RWPE1 (cell line): Measurements from ENCODE around the gene TNRC6B.

ENCODE experiments used
- CTCF ChIA-PET: fragments of 350-600 bp; sonication (Branson Sonifier 250); formaldehyde crosslinking; extraction: SDS; loops from one replicate; lab custom pipeline; 2021; lab: Yijun Ruan, JAX
- POLR2A ChIA-PET: fragments of 400-600 bp; formaldehyde crosslinking; extraction: SDS; loops from one replicate; lab custom pipeline; 2020; ENCODE audit warnings: antibody characterized with exemption; ENCODE audit not compliant: low non-redundant PET; lab: Yijun Ruan, JAX
- DNase-seq: peaks from one replicate; pipeline ENCODE4 v3.0.0; 2012; ENCODE audit warnings: low spot score
- H3K27ac ChIP-seq: fragments of 450-650 bp; 2 replicates; pipeline ENCODE4 v1.5.1; 2017
- CTCF ChIP-seq: fragments of 450-650 bp; conservative IDR thresholded peaks from 2 replicates; pipeline ENCODE4 v1.5.1; 2017; ENCODE audit warnings: low read depth, mild to moderate bottlenecking

TNRC6B gene

GRCh38 chr22:40244586-40244985 lies 66.9 kb downstream of the TNRC6B start:
- POLR2A ChIA-PET, result no interaction called here

GRCh38 chr22:40247976-40248375 lies 70.3 kb downstream of the TNRC6B start:
- POLR2A ChIA-PET, result interaction anchor here (0.7 kb wide), 1 partner anchor 731 kb away, joined by 17 read pairs; no protein-coding TSS in a partner anchor
- H3K27ac ChIP-seq, result no peak overlapping the region
- CTCF ChIA-PET, result no interaction called here
- no peak for TF ChIP-seq CTCF
- no peak for DNase-seq

More at GRCh38 chr22:40244586-40244985, 66.9 kb downstream of the TNRC6B start:
- TF ChIP-seq CTCF, result no peak
- CTCF ChIA-PET, result no interaction called here
- H3K27ac ChIP-seq, result no peak overlapping the region
- DNase-seq, result no peak

- POLR2A ChIA-PET, result no interaction called here
- DNase-seq, result no peak
- CTCF ChIA-PET, result interaction anchor here (0.7 kb wide), 1 partner anchor 26 kb away, joined by 3 read pairs; no protein-coding TSS in a partner anchor
- H3K27ac ChIP-seq, result no peak overlapping the region
- TF ChIP-seq CTCF, result no peak
Measured at GRCh38 chr22:40249286-40249685, 71.6 kb downstream of the TNRC6B start.

GRCh38 chr22:40250608-40251007 lies 72.9 kb downstream of the TNRC6B start:
- no peak for TF ChIP-seq CTCF
- no peak for DNase-seq
- CTCF ChIA-PET, result interaction anchor here (0.5 kb wide), 1 partner anchor 204 kb away, joined by 3 read pairs; no protein-coding TSS in a partner anchor
- POLR2A ChIA-PET, result no interaction called here
- no peak overlapping the region for H3K27ac ChIP-seq

GRCh38 chr22:40251106-40251505 lies 73.4 kb downstream of the TNRC6B start:
- no peak overlapping the region for H3K27ac ChIP-seq
- POLR2A ChIA-PET, result no interaction called here
- CTCF ChIA-PET, result interaction anchor here (0.5 kb wide), 1 partner anchor 204 kb away, joined by 3 read pairs; no protein-coding TSS in a partner anchor
- TF ChIP-seq CTCF, result no peak
- no peak for DNase-seq

- ChIA-PET POLR2A (no interaction called here), CTCF (no interaction called here)
- no peak for DNase-seq
- no peak for TF ChIP-seq CTCF
- H3K27ac ChIP-seq, result no peak overlapping the region
Measured at GRCh38 chr22:40252146-40252545, 74.4 kb downstream of the TNRC6B start.
